Natural killer cell (primary cell): ENCODE results near the gene TRMT61A. TPM values are rescaled to one million over a fixed set of nuclear protein-coding genes. Genes with fewer than 3 reads are reported as not detected.

Experiments
- ATAC-seq, 3 donors: fragments of 150-1000 bp in 2 of 3; fragments of 200-7000 bp in 1 of 3; cut with Tn5 transposase; 1 replicate in 1 of 3; 2 replicates in 2 of 3; pipeline ENCODE4 v1.10.0; 2021; ENCODE audit warnings: mild to moderate bottlenecking in 2 of 3, moderate library complexity in 2 of 3
- DNase-seq, 2 donors: peaks; one replicate each; pipeline versions ENCODE4 v3.0.0 to v3.0.0-alpha.2; 2013 to 2021; ENCODE audit warnings: mixed read lengths in 1 of 2
- H3K27ac ChIP-seq: one replicate; pipeline ENCODE4 v1.5.1; 2013; ENCODE audit warnings: mild to moderate bottlenecking, low read length
- H3K27me3 ChIP-seq: one replicate; pipeline ENCODE4 v1.6.1; 2013; ENCODE audit warnings: low read length; ENCODE audit not compliant: control insufficient read depth, insufficient read depth
- H3K36me3 ChIP-seq: one replicate; pipeline ENCODE4 v1.6.1; 2013; ENCODE audit warnings: low read length; ENCODE audit not compliant: control insufficient read depth, insufficient read depth
- H3K4me1 ChIP-seq: one replicate; pipeline ENCODE4 v1.6.1; 2013; ENCODE audit warnings: low read length; ENCODE audit not compliant: control insufficient read depth, insufficient read depth
- H3K4me3 ChIP-seq: one replicate; pipeline ENCODE4 v1.5.1; 2013; ENCODE audit warnings: low read length
- H3K9me3 ChIP-seq: one replicate; pipeline ENCODE4 v1.6.1; 2013; ENCODE audit warnings: low read length; ENCODE audit not compliant: control insufficient read depth, insufficient read depth
- H3K27ac Mint-ChIP-seq, 2 donors: one replicate each; pipeline ENCODE4 v1.8.0; 2022; ENCODE audit warnings: mild to moderate bottlenecking in 2 of 2, mixed read lengths in 2 of 2, moderate library complexity in 1 of 2
- H3K27me3 Mint-ChIP-seq, 2 donors: one replicate each; pipeline ENCODE4 v1.8.0; 2022; ENCODE audit warnings: low read depth in 2 of 2, mixed read lengths in 2 of 2
- H3K36me3 Mint-ChIP-seq: one replicate; pipeline ENCODE4 v1.8.0; 2022; ENCODE audit warnings: mixed read lengths
- H3K4me1 Mint-ChIP-seq, 2 donors: one replicate each; pipeline ENCODE4 v1.8.0; 2022; ENCODE audit warnings: mixed read lengths in 2 of 2
- H3K4me3 Mint-ChIP-seq: one replicate; pipeline ENCODE4 v1.8.0; 2022; ENCODE audit warnings: mild to moderate bottlenecking, moderate library complexity, mixed read lengths
- H3K9me3 Mint-ChIP-seq, 2 donors: one replicate each; pipeline ENCODE4 v1.8.0; 2022; ENCODE audit warnings: mixed read lengths in 2 of 2
- CTCF ChIP-seq: fragments of 200-600 bp; IDR thresholded peaks from one replicate; pipeline ENCODE4 v1.8.0; 2022; ENCODE audit warnings: antibody characterized with exemption
- WGBS: methylation state at CpG from one replicate; pipeline ENCODE4 v1.1.7; 2013; ENCODE audit warnings: missing lambda C conversion rate; ENCODE audit not compliant: insufficient coverage; 5-methylcytosine and 5-hydroxymethylcytosine counted together
- intact Hi-C: fragments of 100-400 bp; cut with micrococcal nuclease; formaldehyde crosslinking; loops from one replicate; pipeline ENCODE4 v1.14.2; 2022
- total RNA-seq, 4 donors: library from RNA; stranded (reverse); fragments of 120-200 nt in 1 of 4; gene quantifications; one replicate each; pipeline versions ENCODE4 v1.2.3 to v1.2.4, GENCODE V29; 2013 to 2022

Gene TRMT61A
- total RNA-seq, 3 donors from 2014 or later (not counting 1 experiment from before 2014, with no cell fraction given) = 8.1 to 9.4 (median 9.1) TPM

GRCh38 chr14:103543140-103543539 is 14.1 kb downstream of the TRMT61A start:
- H3K9me3 ChIP-seq = no peaks in the 10 kb centered on the region
- Mint-ChIP-seq H3K9me3 (no peaks in the 10 kb centered on the region), H3K27ac (no peak overlapping the region), H3K27me3 (peaks cover 0 to 2% of the 10 kb centered on the region in 2 donors), H3K4me1 (peaks cover 0 to 5% of the 10 kb centered on the region in 2 donors), H3K36me3 (no peaks in the 10 kb centered on the region), H3K4me3 (no peak overlapping the region)
- no peak overlapping the region for H3K27ac ChIP-seq
- no peak overlapping the region for H3K4me3 ChIP-seq
- H3K27me3 ChIP-seq = no peaks in the 10 kb centered on the region
- no peaks in the 10 kb centered on the region for H3K36me3 ChIP-seq
- H3K4me1 ChIP-seq = peaks cover 8% of the 10 kb centered on the region
- no peak for ATAC-seq
- intact Hi-C loops = no loop called here
- WGBS = 87% methylated on average over 9 of the region's 10 CpGs
- no peak for TF ChIP-seq CTCF
- DNase-seq = no peak

GRCh38 chr14:103543721-103544387 is 14.9 kb downstream of the TRMT61A start:
- H3K27ac Mint-ChIP-seq = no peak overlapping the region
- no peaks in the 10 kb centered on the region for H3K9me3 Mint-ChIP-seq
- Histone ChIP-seq H3K4me1 (peaks cover 8% of the 10 kb centered on the region), H3K27ac (no peak overlapping the region), H3K9me3 (no peaks in the 10 kb centered on the region), H3K4me3 (no peak overlapping the region), H3K27me3 (no peaks in the 10 kb centered on the region), H3K36me3 (no peaks in the 10 kb centered on the region)
- H3K27me3 Mint-ChIP-seq = peaks cover 0 to 2% of the 10 kb centered on the region in 2 donors
- no peak for TF ChIP-seq CTCF
- no peaks in the 10 kb centered on the region for H3K36me3 Mint-ChIP-seq
- intact Hi-C loops = no loop called here
- DNase-seq (no peak), ATAC-seq (no peak)
- H3K4me3 Mint-ChIP-seq = no peak overlapping the region
- H3K4me1 Mint-ChIP-seq = peaks cover 0 to 5% of the 10 kb centered on the region in 2 donors
- WGBS = 84% methylated on average over 19 of the region's 19 CpGs

- Mint-ChIP-seq H3K9me3 (no peaks in the 10 kb centered on the region), H3K4me1 (peaks cover 0 to under 1% of the 10 kb centered on the region in 2 donors), H3K27me3 (no peaks in the 10 kb centered on the region), H3K36me3 (no peaks in the 10 kb centered on the region), H3K4me3 (no peak overlapping the region), H3K27ac (no peak overlapping the region)
- DNase-seq (no peak), ATAC-seq (no peak)
- peaks cover 8% of the 10 kb centered on the region for H3K4me1 ChIP-seq
- 88% methylated on average over 35 of the region's 35 CpGs for WGBS
- no peak overlapping the region for H3K27ac ChIP-seq
- H3K4me3 ChIP-seq = no peak overlapping the region
- no peak for TF ChIP-seq CTCF
- H3K27me3 ChIP-seq = no peaks in the 10 kb centered on the region
- intact Hi-C loops = no loop called here
- no peaks in the 10 kb centered on the region for H3K9me3 ChIP-seq
- no peaks in the 10 kb centered on the region for H3K36me3 ChIP-seq
These were observed 15.6 kb downstream of the TRMT61A start for GRCh38 chr14:103544388-103545218.
